GM06990 (cell line): ENCODE results near the gene CFAP43.

ENCODE experiments used
- DNase-seq: peaks from one replicate; pipeline ENCODE4 v3.0.0-alpha.2; 2011; ENCODE audit not compliant: insufficient read length; ENCODE audit errors: extremely low read depth
- H3K27me3 ChIP-seq: replicated peaks from 2 replicates; pipeline ENCODE4 v1.6.0; 2011; ENCODE audit warnings: low read length; ENCODE audit not compliant: control insufficient read depth, insufficient read depth
- H3K36me3 ChIP-seq: 2 replicates; pipeline ENCODE4 v1.5.1; 2011; ENCODE audit warnings: low read length; ENCODE audit not compliant: control insufficient read depth, insufficient read depth
- H3K4me3 ChIP-seq: replicated peaks from 2 replicates; pipeline ENCODE4 v1.5.1; 2011; ENCODE audit warnings: low read depth, mild to moderate bottlenecking, control low read depth, low read length
- CTCF ChIP-seq: IDR thresholded peaks from 2 replicates; pipeline ENCODE4 v1.5.1; 2011; ENCODE audit warnings: low read length, control low read depth, mild to moderate bottlenecking, inconsistent platforms; ENCODE audit not compliant: insufficient read depth, poor library complexity, severe bottlenecking

Gene CFAP43

GRCh38 chr10:104231784-104232612 is at the start of gene CFAP43:
Gene CFAP43 (minus strand): TSS chr10:104232364. CDS start chr10:104232246, 118 bp downstream.
- Histone ChIP-seq H3K27me3 (no peaks in the 10 kb centered on the region), H3K36me3 (no peaks in the 10 kb centered on the region), H3K4me3 (peak within 1 kb of the TSS; percentile 86)
- peak; percentile 94 for DNase-seq
- no peak for TF ChIP-seq CTCF

GRCh38 chr10:104281694-104282093 is 49.5 kb upstream of the CFAP43 start:
- H3K27me3 ChIP-seq = no peaks in the 10 kb centered on the region
- TF ChIP-seq CTCF = no peak
- no peak overlapping the region for H3K4me3 ChIP-seq
- no peak for DNase-seq
- no peaks in the 10 kb centered on the region for H3K36me3 ChIP-seq

- DNase-seq = no peak
- H3K36me3 ChIP-seq = no peaks in the 10 kb centered on the region
- H3K27me3 ChIP-seq = no peaks in the 10 kb centered on the region
- no peak overlapping the region for H3K4me3 ChIP-seq
- no peak for TF ChIP-seq CTCF
Observed at GRCh38 chr10:104279550-104280259, 47.5 kb upstream of the CFAP43 start.

GRCh38 chr10:104277785-104278184 is 45.6 kb upstream of the CFAP43 start:
- Histone ChIP-seq H3K36me3 (no peaks in the 10 kb centered on the region), H3K4me3 (no peak overlapping the region), H3K27me3 (no peaks in the 10 kb centered on the region)
- no peak for TF ChIP-seq CTCF
- no peak for DNase-seq

- TF ChIP-seq CTCF = no peak
- no peak for DNase-seq
- Histone ChIP-seq H3K36me3 (no peaks in the 10 kb centered on the region), H3K4me3 (no peak overlapping the region), H3K27me3 (no peaks in the 10 kb centered on the region)
Observed at GRCh38 chr10:104276192-104276591, 44.0 kb upstream of the CFAP43 start.
